Ecto neural progenitor cell (in vitro differentiated cells): Measurements from ENCODE around the gene ZFYVE28.
A peak's percentile ranks its signal among the peaks of the same experiment; 100 is the strongest.

Experiments
- DNase-seq: peaks from one replicate; pipeline ENCODE4 v3.0.0-alpha.2; 2018; ENCODE audit warnings: low spot score

The ZFYVE28 gene

GRCh38 chr4:2271279-2272025 is 147.0 kb downstream of the ZFYVE28 start:
- no peak for DNase-seq

- DNase-seq: no peak
Measured at GRCh38 chr4:2270341-2271165, 147.9 kb downstream of the ZFYVE28 start.

- DNase-seq: no peak
Measured at GRCh38 chr4:2269618-2270163, 148.8 kb downstream of the ZFYVE28 start.

GRCh38 chr4:2269206-2269531 is 149.3 kb downstream of the ZFYVE28 start:
- no peak for DNase-seq

- DNase-seq: no peak
Measured at GRCh38 chr4:2268357-2269205, 149.9 kb downstream of the ZFYVE28 start.

- no peak for DNase-seq
Measured at GRCh38 chr4:2267841-2268240, 150.6 kb downstream of the ZFYVE28 start.

- DNase-seq: no peak
Measured at GRCh38 chr4:2267320-2267811, 151.1 kb downstream of the ZFYVE28 start.

- no peak for DNase-seq
Measured at GRCh38 chr4:2266821-2267220, 151.6 kb downstream of the ZFYVE28 start.

- no peak for DNase-seq
Measured at GRCh38 chr4:2266181-2266580, 152.3 kb downstream of the ZFYVE28 start.

- no peak for DNase-seq
Measured at GRCh38 chr4:2265113-2266110, 153.0 kb downstream of the ZFYVE28 start.

- DNase-seq: no peak
Measured at GRCh38 chr4:2264481-2265041, 153.9 kb downstream of the ZFYVE28 start.

GRCh38 chr4:2263926-2264321 is 154.5 kb downstream of the ZFYVE28 start:
- no peak for DNase-seq

- no peak for DNase-seq
Measured at GRCh38 chr4:2262944-2263250, 155.5 kb downstream of the ZFYVE28 start.

GRCh38 chr4:2262145-2262943 is 156.1 kb downstream of the ZFYVE28 start:
- DNase-seq: peak; percentile 99

- no peak for DNase-seq
Measured at GRCh38 chr4:2261853-2262144, 156.6 kb downstream of the ZFYVE28 start, which contains the start of gene MXD4. MXD4 (minus strand) TSS chr4:2262109; CDS start chr4:2261980, 129 bp downstream.

GRCh38 chr4:2261110-2261852 is 157.2 kb downstream of the ZFYVE28 start:
- DNase-seq: peak; percentile 73

GRCh38 chr4:2260344-2261109 is 157.9 kb downstream of the ZFYVE28 start:
- peak; percentile 45 for DNase-seq
